ENCODE results near the gene PLCB3. TPM values are rescaled to one million over a fixed set of nuclear protein-coding genes. Genes with fewer than 3 reads are reported as not detected.
A peak's percentile ranks its signal among the peaks of the same experiment; 100 is the strongest.

Gene PLCB3
- total and polyA plus RNA-seq, 7 donors: 10.6 to 52.8 (median 17.7) TPM

DNA sequence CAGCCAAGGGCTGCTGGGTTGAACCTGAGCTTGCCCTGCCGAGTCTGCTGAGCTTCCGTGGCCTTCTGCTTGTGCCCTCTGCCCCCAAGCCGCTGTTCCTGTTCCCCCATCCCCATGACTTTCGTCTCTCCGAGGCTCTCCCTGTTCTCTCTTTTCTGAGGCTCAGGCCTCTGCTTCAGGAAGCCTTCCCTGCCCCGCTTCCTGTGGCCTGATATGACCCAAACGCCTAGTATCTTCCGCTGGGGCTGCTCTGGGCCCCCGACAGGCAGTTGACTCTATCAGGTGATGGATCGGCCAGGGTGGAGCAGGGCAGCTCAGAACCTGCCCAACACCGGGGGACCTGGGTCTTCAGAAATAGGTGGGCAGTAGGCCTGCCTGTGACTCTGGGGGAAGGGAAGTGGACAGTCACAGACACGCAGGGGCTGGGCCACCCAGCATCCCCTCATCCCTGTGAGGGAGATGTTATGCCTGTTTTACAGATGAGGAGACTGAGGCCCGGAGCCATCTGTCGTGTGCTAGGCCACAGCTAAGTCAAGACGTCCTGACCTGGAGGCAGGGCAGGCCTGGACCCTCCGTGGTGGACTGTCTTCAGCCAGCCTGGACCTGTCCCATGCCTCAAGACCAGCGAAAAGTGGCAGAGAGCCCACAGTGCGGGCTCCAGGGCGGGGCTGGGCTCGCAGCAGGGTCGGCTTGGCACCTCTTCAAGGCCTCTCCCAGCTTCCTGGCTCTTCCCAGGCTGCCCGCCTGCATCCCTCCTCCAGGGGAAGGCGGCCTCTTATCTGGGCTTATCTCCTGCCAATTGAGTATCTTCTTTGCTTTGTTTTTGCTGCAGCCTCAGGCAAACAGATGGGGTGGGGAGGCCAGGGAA, 16.9 kb downstream of the PLCB3 start:
- WGBS, 2 donors: 32 to 48% methylated on average over 23 of the region's 23 CpGs
- no peaks in the 10 kb centered on the region for H3K9me3 ChIP-seq
- no peaks in the 10 kb centered on the region for H3K27me3 ChIP-seq
- H3K4me3 ChIP-seq: peak overlapping the region; percentile 53 to 94 (median 78)
- H3K4me1 ChIP-seq: peaks cover 0 to 37% (median 31%) of the 10 kb centered on the region in 4 donors
- H3K27ac ChIP-seq: peak overlapping the region; percentile 87 to 99 (median 96)
- intact Hi-C loops (cut with DNase I): no loop called here
- peaks cover 0 to 31% (median 12%) of the 10 kb centered on the region in 4 donors for H3K36me3 ChIP-seq
- TF ChIP-seq POLR2A (IDR thresholded peaks at IDR 0.05): no peak
- TF ChIP-seq, protein P1, sequence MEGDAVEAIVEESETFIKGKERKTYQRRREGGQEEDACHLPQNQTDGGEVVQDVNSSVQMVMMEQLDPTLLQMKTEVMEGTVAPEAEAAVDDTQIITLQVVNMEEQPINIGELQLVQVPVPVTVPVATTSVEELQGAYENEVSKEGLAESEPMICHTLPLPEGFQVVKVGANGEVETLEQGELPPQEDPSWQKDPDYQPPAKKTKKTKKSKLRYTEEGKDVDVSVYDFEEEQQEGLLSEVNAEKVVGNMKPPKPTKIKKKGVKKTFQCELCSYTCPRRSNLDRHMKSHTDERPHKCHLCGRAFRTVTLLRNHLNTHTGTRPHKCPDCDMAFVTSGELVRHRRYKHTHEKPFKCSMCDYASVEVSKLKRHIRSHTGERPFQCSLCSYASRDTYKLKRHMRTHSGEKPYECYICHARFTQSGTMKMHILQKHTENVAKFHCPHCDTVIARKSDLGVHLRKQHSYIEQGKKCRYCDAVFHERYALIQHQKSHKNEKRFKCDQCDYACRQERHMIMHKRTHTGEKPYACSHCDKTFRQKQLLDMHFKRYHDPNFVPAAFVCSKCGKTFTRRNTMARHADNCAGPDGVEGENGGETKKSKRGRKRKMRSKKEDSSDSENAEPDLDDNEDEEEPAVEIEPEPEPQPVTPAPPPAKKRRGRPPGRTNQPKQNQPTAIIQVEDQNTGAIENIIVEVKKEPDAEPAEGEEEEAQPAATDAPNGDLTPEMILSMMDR (IDR thresholded peaks at IDR 0.05): no peak
- no peak for TF ChIP-seq EP300 (IDR thresholded peaks at IDR 0.05)
- TF ChIP-seq POLR2AphosphoS5 (IDR thresholded peaks at IDR 0.05): no peak
- DNase-seq: peak; percentile 86

DNA sequence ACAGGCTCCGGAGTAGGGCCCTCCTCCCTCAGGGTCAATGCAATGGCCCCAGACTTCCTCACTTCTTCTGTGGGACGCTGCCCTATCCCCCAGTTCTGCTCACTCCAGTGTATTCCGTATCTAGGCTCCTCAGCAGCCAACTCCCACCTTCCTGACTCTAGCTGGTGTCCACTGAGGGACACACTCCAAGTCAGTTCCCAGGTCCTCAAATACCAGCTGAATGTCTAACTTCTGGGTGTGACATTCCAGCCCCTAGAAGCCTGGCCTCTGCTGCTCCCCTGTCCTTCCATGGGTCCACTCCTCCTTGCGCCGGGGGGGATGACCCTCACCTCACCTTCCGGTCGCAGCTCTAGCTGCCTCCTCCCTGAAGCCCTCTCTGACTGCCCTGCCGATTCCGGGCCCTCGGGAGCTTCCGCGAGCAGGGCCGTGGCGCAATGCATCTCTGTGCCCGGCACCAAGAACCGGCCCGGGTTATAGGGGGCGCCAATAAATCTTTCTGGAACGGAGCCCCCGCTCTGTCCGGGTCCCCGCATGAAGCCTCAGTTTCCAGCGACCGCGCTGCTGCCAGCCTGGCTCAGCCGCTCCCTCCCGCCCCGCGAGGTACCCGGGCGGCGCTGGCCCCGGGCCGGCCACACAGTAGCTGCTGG, 17.7 kb downstream of the PLCB3 start:
- Histone ChIP-seq H3K27ac (peak overlapping the region; percentile 87 to 99 (median 96)), H3K4me3 (peak overlapping the region; percentile 53 to 94 (median 78)), H3K27me3 (no peaks in the 10 kb centered on the region), H3K36me3 (peaks cover 0 to 24% (median 12%) of the 10 kb centered on the region in 4 donors), H3K4me1 (peaks cover 0 to 37% (median 31%) of the 10 kb centered on the region in 4 donors), H3K9me3 (no peaks in the 10 kb centered on the region)
- 1 to 3% methylated on average over 34 of the region's 34 CpGs for WGBS, 2 donors
- intact Hi-C loops (cut with DNase I): loop anchor here (1.0 kb wide), 1 partner anchor 17 kb away; no protein-coding TSS in a partner anchor
- peak; percentile 92 for DNase-seq
- TF ChIP-seq EP300 (IDR thresholded peaks at IDR 0.05): no peak
- TF ChIP-seq POLR2AphosphoS5 (IDR thresholded peaks at IDR 0.05): peak in 2 of 4 donors; percentile 0 to 35

DNA sequence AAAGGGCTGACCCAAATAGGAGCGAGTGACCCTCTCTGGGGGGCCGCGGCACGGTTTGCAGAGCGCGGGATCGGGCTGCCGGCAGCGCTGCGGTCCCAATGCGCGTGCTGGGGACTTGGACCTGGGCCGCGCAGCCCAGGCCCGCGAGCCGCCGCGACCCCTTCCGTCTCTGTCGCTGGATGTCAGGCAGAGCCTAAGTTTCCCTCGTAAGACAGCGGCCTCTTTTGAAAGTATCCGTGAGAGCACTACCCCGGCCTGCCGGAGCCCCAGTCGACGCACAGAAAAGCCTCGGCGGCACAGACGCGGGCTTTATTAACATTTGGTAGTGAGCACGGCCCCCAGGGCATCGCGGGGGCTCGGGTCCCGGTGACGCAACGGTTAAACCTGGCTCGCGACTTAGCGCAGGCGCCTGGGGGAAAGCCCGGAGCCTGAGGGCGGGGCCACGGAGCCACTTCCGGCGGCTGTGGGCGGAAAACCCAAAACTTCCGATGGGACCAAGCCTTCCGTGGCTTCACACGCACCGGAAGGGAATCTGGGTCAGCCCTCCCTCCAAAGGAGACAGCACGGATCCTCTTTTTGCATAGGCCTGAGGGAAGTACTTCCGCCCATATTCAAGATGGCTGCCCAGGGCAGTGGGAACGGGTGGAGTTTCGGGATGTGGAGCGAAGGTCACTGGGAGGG, 18.4 kb downstream of the PLCB3 start:
- Histone ChIP-seq H3K36me3 (peaks cover 0 to 20% (median 12%) of the 10 kb centered on the region in 4 donors), H3K9me3 (no peaks in the 10 kb centered on the region), H3K4me3 (peak overlapping the region; percentile 53 to 94 (median 78)), H3K27me3 (no peaks in the 10 kb centered on the region), H3K27ac (peak overlapping the region; percentile 87 to 99 (median 96)), H3K4me1 (peaks cover 0 to 37% (median 31%) of the 10 kb centered on the region in 4 donors)
- intact Hi-C loops (cut with DNase I): loop anchor here (1.0 kb wide), 2 partner anchors 15 to 17 kb away; partner anchors contain the start of gene BAD
- TF ChIP-seq EP300 (IDR thresholded peaks at IDR 0.05) (peak in 1 of 4 donors; percentile 62), POLR2A (IDR thresholded peaks at IDR 0.05) (peak in 1 of 2 donors; percentile 22), POLR2AphosphoS5 (IDR thresholded peaks at IDR 0.05) (peak; percentile 62 to 87 (median 82))
- TF ChIP-seq, protein P1 (IDR thresholded peaks at IDR 0.05): no peak
- DNase-seq: peak; percentile 99
- 0 to 1% methylated on average over 58 of the region's 58 CpGs for WGBS, 2 donors

GRCh38 chr11:64275031-64275800, 23.9 kb downstream of the PLCB3 start:
- no peaks in the 10 kb centered on the region for H3K9me3 ChIP-seq
- intact Hi-C loops (cut with DNase I): no loop called here
- WGBS, 2 donors: 92 to 93% methylated on average over 15 of the region's 15 CpGs
- H3K27me3 ChIP-seq: no peaks in the 10 kb centered on the region
- H3K36me3 ChIP-seq: peaks cover 0 to 43% (median 10%) of the 10 kb centered on the region in 4 donors
- H3K4me1 ChIP-seq: peaks cover 0 to 12% (median 10%) of the 10 kb centered on the region in 4 donors
- no peak overlapping the region for H3K27ac ChIP-seq
- no peak overlapping the region for H3K4me3 ChIP-seq
- TF ChIP-seq, protein P1 (IDR thresholded peaks at IDR 0.05): no peak
- no peak for TF ChIP-seq EP300 (IDR thresholded peaks at IDR 0.05)
- TF ChIP-seq POLR2AphosphoS5 (IDR thresholded peaks at IDR 0.05): no peak
- TF ChIP-seq POLR2A (IDR thresholded peaks at IDR 0.05): no peak
- DNase-seq: no peak

Data from sigmoid colon (tissue), 7 donors.